Lung (tissue), 12 donors: ENCODE results near the gene RGS12. TPM values are rescaled to one million over a fixed set of nuclear protein-coding genes. Genes with fewer than 3 reads are reported as not detected.
A peak's percentile ranks its signal among the peaks of the same experiment; 100 is the strongest.

ENCODE experiments used
- ATAC-seq: fragments of 200-7000 bp; cut with Tn5 transposase; one replicate; pipeline ENCODE4 v1.9.1; 2020; ENCODE audit warnings: moderate number of reproducible peaks; ENCODE audit not compliant: insufficient read depth, low FRiP score
- DNase-seq, 3 donors: peaks; one replicate each; pipeline ENCODE4 v3.0.0-alpha.2; 2013 to 2017
- H3K27ac ChIP-seq, 2 donors: one replicate each; pipeline ENCODE4 v1.5.1; 2013; ENCODE audit warnings: mild to moderate bottlenecking in 2 of 2, moderate library complexity in 2 of 2, control low read depth in 1 of 2, inconsistent platforms in 1 of 2, low read depth in 1 of 2, low read length in 1 of 2
- H3K27me3 ChIP-seq, 3 donors: one replicate each; pipeline ENCODE4 v1.5.1; 2013; ENCODE audit warnings: low read length in 2 of 3; ENCODE audit not compliant: control insufficient read depth in 3 of 3, insufficient read depth in 3 of 3
- H3K36me3 ChIP-seq, 4 donors: one replicate each; pipeline ENCODE4 v1.5.1; 2013; ENCODE audit warnings: low read length in 4 of 4, mild to moderate bottlenecking in 1 of 4, moderate library complexity in 1 of 4; ENCODE audit not compliant: control insufficient read depth in 4 of 4, insufficient read depth in 4 of 4
- H3K4me1 ChIP-seq, 5 donors: one replicate each; pipeline ENCODE4 v1.5.1; 2013; ENCODE audit warnings: low read length in 5 of 5, mild to moderate bottlenecking in 2 of 5, moderate library complexity in 1 of 5; ENCODE audit not compliant: control insufficient read depth in 5 of 5, insufficient read depth in 5 of 5
- H3K4me3 ChIP-seq: one replicate; pipeline ENCODE4 v1.5.1; 2013; ENCODE audit warnings: mild to moderate bottlenecking, control low read depth, moderate library complexity
- H3K9ac ChIP-seq, 2 donors: one replicate each; pipeline ENCODE4 v1.5.1; 2013; ENCODE audit warnings: low read length in 2 of 2, control low read depth in 1 of 2; ENCODE audit not compliant: insufficient read depth in 1 of 2
- H3K9me3 ChIP-seq, 4 donors: one replicate each; pipeline ENCODE4 v1.5.1; 2013; ENCODE audit warnings: low read length in 3 of 4, mild to moderate bottlenecking in 1 of 4, moderate library complexity in 1 of 4; ENCODE audit not compliant: control insufficient read depth in 4 of 4, insufficient read depth in 3 of 4
- WGBS, 2 donors: extraction: QIAGEN DNeasy Blood & Tissue Kit; methylation state at CpG; one replicate each; pipeline ENCODE4 v1.1.7; 2013; 5-methylcytosine and 5-hydroxymethylcytosine counted together
- polyA plus RNA-seq, 2 donors: library from polyadenylated mRNA; stranded (reverse); fragments of 200-250 nt; gene quantifications; one replicate each; pipeline ENCODE4 v1.2.1, GENCODE V29; 2013
- total RNA-seq, 2 donors: library from RNA; depleted of rRNA in 1 of 2; stranded (reverse); fragments of >200 nt in 1 of 2; gene quantifications; one replicate each; pipeline ENCODE4 v1.2.1, GENCODE V29; 2014 to 2021
- TF ChIP-seq, protein P1 (sequence below): IDR thresholded peaks from 2 replicates; pipeline ENCODE4 v1.5.1; 2012; ENCODE audit warnings: mild to moderate bottlenecking; ENCODE audit errors: control extremely low read depth, extremely low read depth
- donor health status: control.
- donor health status: control.
- donor health status: Bipolar disorder and iron deficiency.
- donor health status: healthy.
- donor health status: DM: yes; HTN: yes; CAD: no.

RGS12 gene
- total and polyA plus RNA-seq, 4 donors: 15.4 to 76.6 (median 44.9) TPM

GRCh38 chr4:3263053-3263875, 29.6 kb upstream of the RGS12 start:
- no peaks in the 10 kb centered on the region for H3K9me3 ChIP-seq
- no peak overlapping the region for H3K27ac ChIP-seq
- no peaks in the 10 kb centered on the region for H3K4me1 ChIP-seq
- no peak overlapping the region for H3K9ac ChIP-seq
- no peaks in the 10 kb centered on the region for H3K27me3 ChIP-seq
- TF ChIP-seq, protein P1, sequence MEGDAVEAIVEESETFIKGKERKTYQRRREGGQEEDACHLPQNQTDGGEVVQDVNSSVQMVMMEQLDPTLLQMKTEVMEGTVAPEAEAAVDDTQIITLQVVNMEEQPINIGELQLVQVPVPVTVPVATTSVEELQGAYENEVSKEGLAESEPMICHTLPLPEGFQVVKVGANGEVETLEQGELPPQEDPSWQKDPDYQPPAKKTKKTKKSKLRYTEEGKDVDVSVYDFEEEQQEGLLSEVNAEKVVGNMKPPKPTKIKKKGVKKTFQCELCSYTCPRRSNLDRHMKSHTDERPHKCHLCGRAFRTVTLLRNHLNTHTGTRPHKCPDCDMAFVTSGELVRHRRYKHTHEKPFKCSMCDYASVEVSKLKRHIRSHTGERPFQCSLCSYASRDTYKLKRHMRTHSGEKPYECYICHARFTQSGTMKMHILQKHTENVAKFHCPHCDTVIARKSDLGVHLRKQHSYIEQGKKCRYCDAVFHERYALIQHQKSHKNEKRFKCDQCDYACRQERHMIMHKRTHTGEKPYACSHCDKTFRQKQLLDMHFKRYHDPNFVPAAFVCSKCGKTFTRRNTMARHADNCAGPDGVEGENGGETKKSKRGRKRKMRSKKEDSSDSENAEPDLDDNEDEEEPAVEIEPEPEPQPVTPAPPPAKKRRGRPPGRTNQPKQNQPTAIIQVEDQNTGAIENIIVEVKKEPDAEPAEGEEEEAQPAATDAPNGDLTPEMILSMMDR: no peak
- peak in 1 of 3 donors; percentile 51 for DNase-seq
- H3K36me3 ChIP-seq: no peaks in the 10 kb centered on the region
- 67 to 88% methylated on average over 28 of the region's 28 CpGs for WGBS, 2 donors
- no peak for ATAC-seq
- no peak overlapping the region for H3K4me3 ChIP-seq

DNA sequence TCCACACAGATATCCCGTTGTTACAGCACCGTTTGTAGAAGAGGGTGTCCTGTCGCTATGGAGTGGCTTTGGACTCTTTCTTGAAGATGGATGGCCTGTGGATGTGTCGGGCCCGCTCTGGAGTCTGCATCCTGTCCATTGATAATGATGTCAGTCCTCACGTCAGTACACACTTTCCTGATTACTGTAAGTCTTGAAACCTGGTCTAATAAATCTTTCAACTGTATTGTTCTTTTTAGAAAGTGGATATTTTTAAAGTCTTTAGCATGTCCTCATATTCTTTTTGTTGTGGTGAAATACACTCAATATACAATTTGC, 29.0 kb upstream of the RGS12 start:
- DNase-seq (no peak), ATAC-seq (no peak)
- H3K27ac ChIP-seq: no peak overlapping the region
- no peaks in the 10 kb centered on the region for H3K4me1 ChIP-seq
- WGBS, 2 donors: 58 to 72% methylated on average over 6 of the region's 6 CpGs
- TF ChIP-seq, protein P1: no peak
- no peak overlapping the region for H3K4me3 ChIP-seq
- H3K36me3 ChIP-seq: no peaks in the 10 kb centered on the region
- no peaks in the 10 kb centered on the region for H3K9me3 ChIP-seq
- no peaks in the 10 kb centered on the region for H3K27me3 ChIP-seq
- H3K9ac ChIP-seq: no peak overlapping the region

- ATAC-seq (no peak), DNase-seq (no peak)
- no peaks in the 10 kb centered on the region for H3K27me3 ChIP-seq
- no peak overlapping the region for H3K9ac ChIP-seq
- H3K36me3 ChIP-seq: no peaks in the 10 kb centered on the region
- H3K4me3 ChIP-seq: no peak overlapping the region
- H3K4me1 ChIP-seq: no peaks in the 10 kb centered on the region
- TF ChIP-seq, protein P1: no peak
- H3K9me3 ChIP-seq: no peaks in the 10 kb centered on the region
- H3K27ac ChIP-seq: no peak overlapping the region
- 95 to 97% methylated on average over 17 of the region's 17 CpGs for WGBS, 2 donors
These were observed 26.7 kb upstream of the RGS12 start for GRCh38 chr4:3266076-3266475.
